ENCODE measurements around the gene HSBP1L1.

- no peak for TF ChIP-seq EZH2phosphoT487 (IDR thresholded peaks at IDR 0.05; ENCODE audit: borderline replicate concordance, low read length)
- TF ChIP-seq, protein P1, sequence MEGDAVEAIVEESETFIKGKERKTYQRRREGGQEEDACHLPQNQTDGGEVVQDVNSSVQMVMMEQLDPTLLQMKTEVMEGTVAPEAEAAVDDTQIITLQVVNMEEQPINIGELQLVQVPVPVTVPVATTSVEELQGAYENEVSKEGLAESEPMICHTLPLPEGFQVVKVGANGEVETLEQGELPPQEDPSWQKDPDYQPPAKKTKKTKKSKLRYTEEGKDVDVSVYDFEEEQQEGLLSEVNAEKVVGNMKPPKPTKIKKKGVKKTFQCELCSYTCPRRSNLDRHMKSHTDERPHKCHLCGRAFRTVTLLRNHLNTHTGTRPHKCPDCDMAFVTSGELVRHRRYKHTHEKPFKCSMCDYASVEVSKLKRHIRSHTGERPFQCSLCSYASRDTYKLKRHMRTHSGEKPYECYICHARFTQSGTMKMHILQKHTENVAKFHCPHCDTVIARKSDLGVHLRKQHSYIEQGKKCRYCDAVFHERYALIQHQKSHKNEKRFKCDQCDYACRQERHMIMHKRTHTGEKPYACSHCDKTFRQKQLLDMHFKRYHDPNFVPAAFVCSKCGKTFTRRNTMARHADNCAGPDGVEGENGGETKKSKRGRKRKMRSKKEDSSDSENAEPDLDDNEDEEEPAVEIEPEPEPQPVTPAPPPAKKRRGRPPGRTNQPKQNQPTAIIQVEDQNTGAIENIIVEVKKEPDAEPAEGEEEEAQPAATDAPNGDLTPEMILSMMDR (conservative IDR thresholded peaks at IDR 0.05; ENCODE audit: low read depth, low read length): no peak
Measured at GRCh38 chr18:79944126-79944731, 20.2 kb upstream of the HSBP1L1 start.

Measured in PC-3 (cell line).